CD4-positive, alpha-beta T cell treated with Interleukin-12 subunit alpha and Interleukin-12 subunit beta, for 1 hour (primary cell): ENCODE results near the gene NDUFA7.
A peak's percentile ranks its signal among the peaks of the same experiment; 100 is the strongest.
"Not testable (repeated sequence)": the region's sequence is repeated elsewhere in the genome, so short reads cannot be mapped to it uniquely, and the experiment has no call there.

Experiments
- DNase-seq: peaks from one replicate; pipeline ENCODE4 v3.0.0-alpha.2; 2020

NDUFA7 gene

GRCh38 chr19:8318835-8319234 is 2.3 kb downstream of the NDUFA7 start:
- DNase-seq, result not testable (repeated sequence)

GRCh38 chr19:8316351-8317125 is 4.6 kb downstream of the NDUFA7 start:
- DNase-seq, result no peak

GRCh38 chr19:8314981-8315640 is 6.1 kb downstream of the NDUFA7 start:
- DNase-seq, result not testable (repeated sequence)

GRCh38 chr19:8311461-8312260 is 9.5 kb downstream of the NDUFA7 start:
- DNase-seq, result no peak

DNA sequence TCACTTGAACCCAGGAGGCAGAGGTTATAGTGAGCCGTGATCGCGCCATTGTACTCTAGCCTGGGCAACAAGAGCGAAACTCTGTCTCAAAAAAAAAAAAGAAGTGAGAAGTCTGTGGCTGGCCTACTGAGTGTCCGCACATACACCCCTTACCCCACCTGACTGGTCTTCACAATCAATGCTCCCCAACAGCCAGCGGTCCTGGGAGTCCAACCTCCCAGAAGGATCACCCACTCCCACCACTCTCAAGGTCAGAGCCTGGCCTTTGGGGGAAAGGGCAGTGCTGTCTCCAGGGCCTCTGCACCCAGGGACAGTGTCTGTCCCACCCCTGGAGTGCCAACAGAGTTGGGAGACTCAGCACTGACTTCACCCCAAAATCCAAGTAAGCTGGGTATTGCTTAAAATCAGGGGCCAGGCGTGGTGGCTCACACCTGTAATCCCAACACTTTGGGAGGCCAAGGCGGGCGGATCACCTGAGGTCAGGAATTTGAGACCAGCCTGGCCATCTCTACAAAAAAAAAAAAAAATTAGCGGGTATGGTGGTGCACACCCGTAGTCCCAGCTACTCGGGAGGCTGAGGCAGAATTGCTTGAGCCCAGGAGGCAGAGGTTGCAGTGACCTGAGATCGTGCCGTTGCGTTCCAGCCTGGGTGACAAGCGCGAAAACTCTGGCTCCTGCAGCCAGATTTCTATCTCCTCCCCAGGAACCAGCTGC is 10.7 kb downstream of the NDUFA7 start:
- DNase-seq, result no peak

DNA sequence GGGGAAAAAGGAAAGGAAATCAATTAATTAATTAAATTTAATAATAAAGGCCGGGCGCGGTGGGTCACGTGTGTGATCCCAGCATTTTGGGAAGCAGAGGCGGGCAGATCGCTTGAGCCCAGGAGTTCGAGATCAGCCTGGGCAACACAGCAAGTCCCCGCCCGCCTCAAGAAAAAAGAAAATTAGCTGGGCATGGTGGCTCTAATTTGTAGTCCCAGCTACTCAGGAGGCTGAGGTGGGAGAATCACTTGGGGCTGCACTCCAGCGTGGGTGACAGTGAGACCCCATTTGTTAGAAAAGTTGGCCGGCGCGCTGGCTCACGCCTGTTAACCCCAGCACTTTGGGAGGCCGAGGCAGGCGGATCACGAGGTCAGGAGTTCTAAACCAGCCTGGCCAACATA is 12.3 kb downstream of the NDUFA7 start:
- DNase-seq, result no peak

DNA sequence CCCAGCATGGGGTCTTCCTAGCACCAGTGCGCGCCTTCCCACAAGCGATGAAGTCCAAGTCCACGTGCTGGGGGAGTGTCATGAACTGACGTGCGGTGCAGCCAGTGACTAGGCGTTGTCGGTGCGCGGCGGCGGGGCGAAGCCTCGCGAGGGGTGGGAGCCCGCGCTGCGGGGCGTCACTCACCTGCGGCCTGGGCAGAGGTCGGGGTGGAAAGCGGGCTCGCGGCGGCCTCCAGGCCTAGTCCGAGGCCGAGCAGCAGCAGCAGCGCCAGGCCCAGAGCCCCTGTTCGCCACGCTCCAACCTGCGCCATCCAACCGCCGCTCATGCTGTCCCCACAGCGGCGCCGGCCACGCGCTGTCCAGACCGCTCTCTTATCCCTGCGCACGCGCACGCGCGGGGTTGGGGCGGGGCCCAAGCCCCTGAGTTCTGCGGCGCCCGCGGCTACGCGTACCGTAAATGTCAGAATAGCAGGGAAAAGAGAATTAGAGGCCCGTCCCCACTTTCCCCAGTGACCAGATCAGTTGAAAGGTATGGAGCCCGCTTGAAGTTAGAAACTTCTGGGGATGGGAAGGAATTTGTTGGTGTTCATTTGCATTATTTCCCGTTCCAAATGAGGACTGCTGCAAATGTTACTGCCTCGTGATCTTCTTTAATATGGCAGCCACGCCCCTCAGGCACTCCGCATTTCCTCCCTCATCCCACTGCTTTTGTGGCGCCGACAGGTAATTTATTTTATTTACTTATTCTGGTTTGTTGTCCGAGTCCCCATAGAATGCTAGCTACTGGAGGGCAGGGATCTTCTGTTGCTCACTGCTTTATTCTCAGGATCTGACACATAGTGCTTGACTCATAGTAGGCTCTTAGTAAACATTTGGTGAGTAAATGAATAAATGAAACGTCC is 13.0 kb downstream of the NDUFA7 start, which contains the start of gene CD320:
CD320 (minus strand) TSS at position 394 of the 902 bp plus-strand sequence; CDS start at position 326, 68 bp downstream.
- DNase-seq, result peak; percentile 86

DNA sequence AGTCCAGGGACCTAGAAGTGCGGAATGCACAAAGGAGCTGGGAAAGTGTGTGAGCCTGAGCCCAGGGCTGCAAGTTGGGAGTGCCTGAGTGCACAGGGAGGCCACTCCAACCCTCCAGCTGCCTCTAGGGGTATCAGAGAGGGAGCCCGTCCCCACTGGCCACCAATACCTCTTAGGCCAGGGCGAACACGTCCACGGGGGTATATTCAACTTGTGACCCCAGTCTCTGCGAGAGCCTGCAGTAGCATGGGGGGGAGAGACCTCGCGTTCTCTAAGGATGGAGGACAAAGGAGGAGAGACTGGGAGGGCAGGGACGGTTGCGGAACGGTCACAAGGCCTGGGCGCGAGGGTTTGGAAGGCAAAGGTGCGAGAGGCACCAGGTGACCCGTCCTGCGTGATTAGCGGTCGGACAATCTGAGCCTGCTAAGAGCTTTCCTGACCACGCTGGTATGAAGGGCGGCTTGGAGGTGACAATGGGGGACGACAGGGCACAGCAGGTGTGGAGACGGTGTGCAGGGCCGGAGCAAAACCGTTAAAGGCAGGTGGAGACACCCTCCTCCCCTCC is 13.7 kb downstream of the NDUFA7 start:
- no peak for DNase-seq

- no peak for DNase-seq
Measured at GRCh38 chr19:8306235-8307054, 14.7 kb downstream of the NDUFA7 start.

DNA sequence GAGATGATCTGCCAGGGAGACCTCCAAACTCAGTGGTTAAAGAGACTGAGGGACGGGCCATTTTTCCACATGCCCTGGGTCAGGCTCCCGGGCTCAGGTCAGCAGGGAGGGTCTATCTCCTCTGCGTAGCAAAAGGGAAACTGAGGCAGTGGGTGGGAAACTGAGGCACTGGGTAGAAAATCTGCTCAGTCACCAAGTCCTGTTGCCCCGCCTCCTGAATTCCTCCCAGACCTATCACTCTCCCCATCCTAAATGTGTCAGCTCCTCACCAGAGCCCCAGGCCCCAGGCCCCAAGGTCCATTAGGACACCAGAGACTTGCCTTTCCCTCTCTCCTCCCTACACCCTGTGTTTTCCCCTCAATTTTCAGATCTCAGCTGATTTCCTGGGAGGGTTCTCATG is 15.4 kb downstream of the NDUFA7 start:
- DNase-seq, result no peak

- DNase-seq, result no peak
Measured at GRCh38 chr19:8304841-8305621, 16.1 kb downstream of the NDUFA7 start.

GRCh38 chr19:8302734-8303133 is 18.4 kb downstream of the NDUFA7 start:
- no peak for DNase-seq

DNA sequence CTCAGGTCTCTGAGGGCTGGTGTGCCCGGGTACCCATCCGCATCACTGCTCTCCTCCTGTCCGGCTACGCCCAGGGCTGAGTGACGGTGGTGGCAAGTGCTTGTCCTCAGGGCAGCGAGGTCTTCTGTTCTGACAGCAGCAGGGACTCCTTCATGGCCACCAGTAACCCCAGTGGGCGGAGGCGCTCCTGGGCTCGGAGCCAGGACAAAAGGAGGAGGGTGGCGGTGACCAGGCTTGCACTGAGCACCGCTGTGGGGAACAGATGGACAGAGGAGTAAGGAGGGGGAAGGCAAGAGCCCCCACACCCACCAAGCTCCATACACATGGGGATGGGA is 18.9 kb downstream of the NDUFA7 start:
- no peak for DNase-seq

GRCh38 chr19:8291337-8291736 is 29.8 kb downstream of the NDUFA7 start:
- not testable (repeated sequence) for DNase-seq

- not testable (repeated sequence) for DNase-seq
Measured at GRCh38 chr19:8276508-8276907, 44.7 kb downstream of the NDUFA7 start.

GRCh38 chr19:8269724-8270123 is 51.5 kb downstream of the NDUFA7 start:
- DNase-seq, result no peak

DNA sequence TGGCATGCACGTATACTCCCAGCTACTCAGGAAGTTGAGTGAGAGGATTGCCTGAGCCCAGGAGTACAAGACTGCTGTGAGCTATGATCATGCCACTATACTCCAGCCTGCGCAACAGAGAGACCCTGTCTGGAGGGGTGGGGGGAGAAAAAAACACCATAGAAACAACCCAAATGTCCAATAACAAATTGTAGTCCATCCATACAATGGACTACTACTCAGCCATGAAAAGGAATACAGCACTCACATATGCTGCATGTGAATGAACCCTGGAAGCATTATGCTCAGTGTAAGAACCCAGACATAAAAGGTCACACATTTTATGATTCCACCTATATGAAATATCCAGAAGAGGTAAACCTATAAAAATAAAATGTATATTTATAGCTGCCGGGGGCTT is 55.3 kb downstream of the NDUFA7 start:
- DNase-seq, result no peak

GRCh38 chr19:8264248-8264647 is 56.9 kb downstream of the NDUFA7 start:
- not testable (repeated sequence) for DNase-seq

DNA sequence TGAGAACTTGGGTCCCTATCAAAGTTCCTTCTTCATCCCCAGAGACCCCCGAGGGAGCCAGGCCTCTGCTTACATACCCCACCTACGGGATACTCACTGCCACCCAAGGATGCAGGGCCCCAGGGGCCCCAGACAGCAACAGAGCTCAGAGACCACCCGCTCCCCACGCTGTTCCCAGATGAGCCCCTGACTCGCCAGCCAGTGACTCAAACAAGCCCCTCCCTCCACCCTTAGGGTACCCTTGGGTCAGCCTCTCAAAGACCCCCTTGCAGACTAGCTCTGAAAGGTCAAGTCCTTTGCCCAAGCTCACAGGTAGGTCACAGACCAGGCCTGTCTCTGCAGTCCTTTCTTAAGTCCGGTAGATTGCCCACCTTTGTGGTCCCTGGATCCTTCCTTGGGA is 58.7 kb downstream of the NDUFA7 start:
- no peak for DNase-seq

- no peak for DNase-seq
Measured at GRCh38 chr19:8261881-8262280, 59.3 kb downstream of the NDUFA7 start.
